H1 (cell line): ENCODE data around the gene UBR2. TPM values are rescaled to one million over a fixed set of nuclear protein-coding genes. Genes with fewer than 3 reads are reported as not detected.

Experiments
- FOSL1 ChIP-seq: IDR thresholded peaks from 2 replicates; pipeline ENCODE4 v1.6.1; 2011; ENCODE audit warnings: mild to moderate bottlenecking, low read depth, low read length, moderate library complexity; ENCODE audit not compliant: insufficient read depth
- polyA plus RNA-seq, 7 experiments: library from polyadenylated mRNA; depleted of rRNA in 3 of 7; stranded (reverse) in 5 of 7; unstranded in 2 of 7; fragments of >200 nt in 5 of 7; fragments of 200-250 nt in 2 of 7; gene quantifications; 1 replicate in 5 of 7; 2 replicates in 1 of 7; 4 replicates in 1 of 7; pipeline versions ENCODE4 v1.2.1 to v1.2.3, GENCODE V29; 2011 to 2013; ENCODE audit warnings: missing spikeins in 2 of 7, mixed read lengths in 2 of 7
- total RNA-seq: library from RNA; stranded (reverse); fragmentation: NEBNext Ultra II Directional; extraction: Animal tissue kit (Norgen Biotek cat#: 25700); gene quantifications from 2 replicates; pipeline ENCODE4 v1.2.1, GENCODE V29; 2021
- TF ChIP-seq, protein P1 (sequence below), 3 experiments: IDR thresholded peaks; 1 replicate in 2 of 3; 2 replicates in 1 of 3; pipeline versions ENCODE4 v1.5.1 to v1.6.1; 2011; ENCODE audit warnings: low read length in 3 of 3, mild to moderate bottlenecking in 3 of 3, inconsistent platforms in 2 of 3, low read depth in 1 of 3, moderate library complexity in 1 of 3; ENCODE audit not compliant: insufficient read depth in 1 of 3; ENCODE audit errors: control extremely low read depth in 1 of 3

Gene UBR2
- total and polyA plus RNA-seq, 2 of the 8 experiments (the other 6 are each of a cell fraction or from before 2014, with no cell fraction given) = 6.5 to 19.5 TPM

DNA sequence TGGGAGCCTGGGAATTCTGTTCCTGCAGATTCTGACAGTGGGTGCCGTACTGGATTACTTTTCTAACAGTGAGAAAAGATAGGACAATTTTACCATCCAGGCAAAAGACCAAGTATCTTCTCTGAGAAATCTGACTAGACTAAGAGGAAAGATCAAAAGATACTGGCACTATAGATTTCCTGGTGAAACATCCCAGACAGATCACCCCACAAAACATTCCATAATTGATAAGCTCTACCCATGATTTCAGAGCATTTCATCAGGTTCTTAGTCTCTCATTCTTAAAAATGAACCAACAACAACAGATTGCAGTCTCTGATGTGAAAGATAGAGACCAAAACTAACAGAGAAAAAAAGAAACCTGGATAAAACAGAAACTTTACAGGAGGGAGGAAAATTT lies 13.6 kb upstream of the UBR2 start (continued):
- TF ChIP-seq, protein P1, sequence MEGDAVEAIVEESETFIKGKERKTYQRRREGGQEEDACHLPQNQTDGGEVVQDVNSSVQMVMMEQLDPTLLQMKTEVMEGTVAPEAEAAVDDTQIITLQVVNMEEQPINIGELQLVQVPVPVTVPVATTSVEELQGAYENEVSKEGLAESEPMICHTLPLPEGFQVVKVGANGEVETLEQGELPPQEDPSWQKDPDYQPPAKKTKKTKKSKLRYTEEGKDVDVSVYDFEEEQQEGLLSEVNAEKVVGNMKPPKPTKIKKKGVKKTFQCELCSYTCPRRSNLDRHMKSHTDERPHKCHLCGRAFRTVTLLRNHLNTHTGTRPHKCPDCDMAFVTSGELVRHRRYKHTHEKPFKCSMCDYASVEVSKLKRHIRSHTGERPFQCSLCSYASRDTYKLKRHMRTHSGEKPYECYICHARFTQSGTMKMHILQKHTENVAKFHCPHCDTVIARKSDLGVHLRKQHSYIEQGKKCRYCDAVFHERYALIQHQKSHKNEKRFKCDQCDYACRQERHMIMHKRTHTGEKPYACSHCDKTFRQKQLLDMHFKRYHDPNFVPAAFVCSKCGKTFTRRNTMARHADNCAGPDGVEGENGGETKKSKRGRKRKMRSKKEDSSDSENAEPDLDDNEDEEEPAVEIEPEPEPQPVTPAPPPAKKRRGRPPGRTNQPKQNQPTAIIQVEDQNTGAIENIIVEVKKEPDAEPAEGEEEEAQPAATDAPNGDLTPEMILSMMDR (IDR thresholded peaks at IDR 0.05; ENCODE audit: control extremely low read depth in 1 of 3, insufficient read depth in 1 of 3, low read depth in 1 of 3, low read length in 3 of 3) = no peak
- no peak for TF ChIP-seq FOSL1
